ENCODE measurements around the gene NRCAM.

The NRCAM gene

DNA sequence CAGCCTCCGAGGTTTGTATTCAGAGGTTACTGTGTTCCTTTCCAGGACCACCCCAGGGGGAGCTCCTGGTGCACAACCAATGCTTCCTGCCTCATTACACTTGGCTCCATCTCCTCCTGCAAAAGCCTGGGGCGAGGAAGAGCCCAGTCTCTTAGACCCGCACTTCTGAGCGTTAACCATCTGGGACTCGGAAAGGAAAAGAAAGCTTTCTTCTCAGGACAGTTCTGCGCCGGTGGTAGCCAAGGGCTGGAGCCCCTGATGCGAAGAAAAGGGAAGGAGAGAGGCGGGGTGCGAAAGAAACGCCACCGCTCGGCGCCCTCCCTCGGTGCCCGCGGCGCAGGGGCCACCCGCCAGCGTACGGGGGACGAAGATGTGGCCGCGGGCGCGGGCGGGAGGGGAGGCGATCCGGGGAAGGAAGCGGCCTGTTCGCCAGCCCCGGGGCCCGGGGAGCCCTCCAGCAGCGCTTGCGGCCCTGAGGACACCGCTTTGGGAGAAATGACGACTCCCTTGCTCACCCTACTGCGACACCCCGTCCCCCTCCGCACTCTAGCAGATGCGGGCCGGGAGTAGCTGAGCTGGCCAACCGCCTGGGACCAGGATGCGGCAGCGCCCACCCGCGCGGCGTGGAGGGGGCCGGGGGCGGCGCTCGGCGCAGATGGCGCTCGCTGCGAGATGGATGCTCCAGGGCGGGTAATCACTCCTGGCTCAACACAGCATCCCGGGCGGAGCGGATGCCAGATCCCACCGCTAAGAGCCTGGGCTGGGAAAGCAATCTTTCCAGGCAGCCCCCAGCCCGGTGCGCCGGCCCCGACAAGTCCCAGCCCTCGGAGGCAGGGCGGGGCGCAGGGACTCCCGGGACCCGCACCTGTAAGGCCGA is 1.3 kb downstream of the NRCAM start (continued):
- TF ChIP-seq, protein P1, sequence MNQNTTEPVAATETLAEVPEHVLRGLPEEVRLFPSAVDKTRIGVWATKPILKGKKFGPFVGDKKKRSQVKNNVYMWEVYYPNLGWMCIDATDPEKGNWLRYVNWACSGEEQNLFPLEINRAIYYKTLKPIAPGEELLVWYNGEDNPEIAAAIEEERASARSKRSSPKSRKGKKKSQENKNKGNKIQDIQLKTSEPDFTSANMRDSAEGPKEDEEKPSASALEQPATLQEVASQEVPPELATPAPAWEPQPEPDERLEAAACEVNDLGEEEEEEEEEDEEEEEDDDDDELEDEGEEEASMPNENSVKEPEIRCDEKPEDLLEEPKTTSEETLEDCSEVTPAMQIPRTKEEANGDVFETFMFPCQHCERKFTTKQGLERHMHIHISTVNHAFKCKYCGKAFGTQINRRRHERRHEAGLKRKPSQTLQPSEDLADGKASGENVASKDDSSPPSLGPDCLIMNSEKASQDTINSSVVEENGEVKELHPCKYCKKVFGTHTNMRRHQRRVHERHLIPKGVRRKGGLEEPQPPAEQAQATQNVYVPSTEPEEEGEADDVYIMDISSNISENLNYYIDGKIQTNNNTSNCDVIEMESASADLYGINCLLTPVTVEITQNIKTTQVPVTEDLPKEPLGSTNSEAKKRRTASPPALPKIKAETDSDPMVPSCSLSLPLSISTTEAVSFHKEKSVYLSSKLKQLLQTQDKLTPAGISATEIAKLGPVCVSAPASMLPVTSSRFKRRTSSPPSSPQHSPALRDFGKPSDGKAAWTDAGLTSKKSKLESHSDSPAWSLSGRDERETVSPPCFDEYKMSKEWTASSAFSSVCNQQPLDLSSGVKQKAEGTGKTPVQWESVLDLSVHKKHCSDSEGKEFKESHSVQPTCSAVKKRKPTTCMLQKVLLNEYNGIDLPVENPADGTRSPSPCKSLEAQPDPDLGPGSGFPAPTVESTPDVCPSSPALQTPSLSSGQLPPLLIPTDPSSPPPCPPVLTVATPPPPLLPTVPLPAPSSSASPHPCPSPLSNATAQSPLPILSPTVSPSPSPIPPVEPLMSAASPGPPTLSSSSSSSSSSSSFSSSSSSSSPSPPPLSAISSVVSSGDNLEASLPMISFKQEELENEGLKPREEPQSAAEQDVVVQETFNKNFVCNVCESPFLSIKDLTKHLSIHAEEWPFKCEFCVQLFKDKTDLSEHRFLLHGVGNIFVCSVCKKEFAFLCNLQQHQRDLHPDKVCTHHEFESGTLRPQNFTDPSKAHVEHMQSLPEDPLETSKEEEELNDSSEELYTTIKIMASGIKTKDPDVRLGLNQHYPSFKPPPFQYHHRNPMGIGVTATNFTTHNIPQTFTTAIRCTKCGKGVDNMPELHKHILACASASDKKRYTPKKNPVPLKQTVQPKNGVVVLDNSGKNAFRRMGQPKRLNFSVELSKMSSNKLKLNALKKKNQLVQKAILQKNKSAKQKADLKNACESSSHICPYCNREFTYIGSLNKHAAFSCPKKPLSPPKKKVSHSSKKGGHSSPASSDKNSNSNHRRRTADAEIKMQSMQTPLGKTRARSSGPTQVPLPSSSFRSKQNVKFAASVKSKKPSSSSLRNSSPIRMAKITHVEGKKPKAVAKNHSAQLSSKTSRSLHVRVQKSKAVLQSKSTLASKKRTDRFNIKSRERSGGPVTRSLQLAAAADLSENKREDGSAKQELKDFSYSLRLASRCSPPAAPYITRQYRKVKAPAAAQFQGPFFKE (tag by site-specific recombination; IDR thresholded peaks at IDR 0.05; ENCODE audit: borderline replicate concordance), result no peak
- TF ChIP-seq, protein P2, sequence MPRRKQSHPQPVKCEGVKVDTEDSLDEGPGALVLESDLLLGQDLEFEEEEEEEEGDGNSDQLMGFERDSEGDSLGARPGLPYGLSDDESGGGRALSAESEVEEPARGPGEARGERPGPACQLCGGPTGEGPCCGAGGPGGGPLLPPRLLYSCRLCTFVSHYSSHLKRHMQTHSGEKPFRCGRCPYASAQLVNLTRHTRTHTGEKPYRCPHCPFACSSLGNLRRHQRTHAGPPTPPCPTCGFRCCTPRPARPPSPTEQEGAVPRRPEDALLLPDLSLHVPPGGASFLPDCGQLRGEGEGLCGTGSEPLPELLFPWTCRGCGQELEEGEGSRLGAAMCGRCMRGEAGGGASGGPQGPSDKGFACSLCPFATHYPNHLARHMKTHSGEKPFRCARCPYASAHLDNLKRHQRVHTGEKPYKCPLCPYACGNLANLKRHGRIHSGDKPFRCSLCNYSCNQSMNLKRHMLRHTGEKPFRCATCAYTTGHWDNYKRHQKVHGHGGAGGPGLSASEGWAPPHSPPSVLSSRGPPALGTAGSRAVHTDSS (tag by site-specific recombination; IDR thresholded peaks at IDR 0.05), result no peak
- TF ChIP-seq ZNF571 (tag by site-specific recombination; IDR thresholded peaks at IDR 0.05), result no peak
- TF ChIP-seq GLIS1 (tag by site-specific recombination; IDR thresholded peaks at IDR 0.05), result peak; percentile 89
- no peak for TF ChIP-seq ZNF626 (tag by site-specific recombination; IDR thresholded peaks at IDR 0.05)
- TF ChIP-seq ZNF114 (tag by site-specific recombination; IDR thresholded peaks at IDR 0.05), result no peak
- no peak for TF ChIP-seq ZNF548 (tag by site-specific recombination; IDR thresholded peaks at IDR 0.05)
- TF ChIP-seq ZNF211 (tag by site-specific recombination; IDR thresholded peaks at IDR 0.05; ENCODE audit: low read depth), result no peak
- no peak for TF ChIP-seq ZNF10 (tag by site-specific recombination; IDR thresholded peaks at IDR 0.05)
- TF ChIP-seq HIC1 (tag by site-specific recombination; IDR thresholded peaks at IDR 0.05), result peak; percentile 38; the same call in 1 of the 2 replicates
- no peak for TF ChIP-seq ZNF202 (tag by site-specific recombination; IDR thresholded peaks at IDR 0.05; ENCODE audit: borderline replicate concordance)
- no peak for TF ChIP-seq YY2 (tag by site-specific recombination; IDR thresholded peaks at IDR 0.05)
- TF ChIP-seq, protein P3, sequence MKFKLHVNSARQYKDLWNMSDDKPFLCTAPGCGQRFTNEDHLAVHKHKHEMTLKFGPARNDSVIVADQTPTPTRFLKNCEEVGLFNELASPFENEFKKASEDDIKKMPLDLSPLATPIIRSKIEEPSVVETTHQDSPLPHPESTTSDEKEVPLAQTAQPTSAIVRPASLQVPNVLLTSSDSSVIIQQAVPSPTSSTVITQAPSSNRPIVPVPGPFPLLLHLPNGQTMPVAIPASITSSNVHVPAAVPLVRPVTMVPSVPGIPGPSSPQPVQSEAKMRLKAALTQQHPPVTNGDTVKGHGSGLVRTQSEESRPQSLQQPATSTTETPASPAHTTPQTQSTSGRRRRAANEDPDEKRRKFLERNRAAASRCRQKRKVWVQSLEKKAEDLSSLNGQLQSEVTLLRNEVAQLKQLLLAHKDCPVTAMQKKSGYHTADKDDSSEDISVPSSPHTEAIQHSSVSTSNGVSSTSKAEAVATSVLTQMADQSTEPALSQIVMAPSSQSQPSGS (tag by site-specific recombination; IDR thresholded peaks at IDR 0.05; ENCODE audit: low read depth), result no peak
- TF ChIP-seq ZNF610 (tag by site-specific recombination; IDR thresholded peaks at IDR 0.05; ENCODE audit: borderline replicate concordance), result no peak
- TF ChIP-seq WT1 (tag by site-specific recombination; IDR thresholded peaks at IDR 0.05), result no peak
- TF ChIP-seq, protein P4, sequence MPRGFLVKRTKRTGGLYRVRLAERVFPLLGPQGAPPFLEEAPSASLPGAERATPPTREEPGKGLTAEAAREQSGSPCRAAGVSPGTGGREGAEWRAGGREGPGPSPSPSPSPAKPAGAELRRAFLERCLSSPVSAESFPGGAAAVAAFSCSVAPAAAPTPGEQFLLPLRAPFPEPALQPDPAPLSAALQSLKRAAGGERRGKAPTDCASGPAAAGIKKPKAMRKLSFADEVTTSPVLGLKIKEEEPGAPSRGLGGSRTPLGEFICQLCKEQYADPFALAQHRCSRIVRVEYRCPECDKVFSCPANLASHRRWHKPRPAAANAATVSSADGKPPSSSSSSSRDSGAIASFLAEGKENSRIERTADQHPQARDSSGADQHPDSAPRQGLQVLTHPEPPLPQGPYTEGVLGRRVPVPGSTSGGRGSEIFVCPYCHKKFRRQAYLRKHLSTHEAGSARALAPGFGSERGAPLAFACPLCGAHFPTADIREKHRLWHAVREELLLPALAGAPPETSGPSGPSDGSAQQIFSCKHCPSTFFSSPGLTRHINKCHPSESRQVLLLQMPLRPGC (tag by site-specific recombination; IDR thresholded peaks at IDR 0.05), result no peak
- no peak for TF ChIP-seq ZNF785 (tag by site-specific recombination; IDR thresholded peaks at IDR 0.05)
- no peak for TF ChIP-seq ZNF658 (tag by site-specific recombination; IDR thresholded peaks at IDR 0.05)
- peak; percentile 24; the same call in 1 of the 2 replicates for TF ChIP-seq ZBTB11 (tag by site-specific recombination; conservative IDR thresholded peaks at IDR 0.05; ENCODE audit: low read depth)
- no peak for TF ChIP-seq ZBTB7A (tag by site-specific recombination; IDR thresholded peaks at IDR 0.05; ENCODE audit: low read depth)
- TF ChIP-seq ZNF133 (tag by site-specific recombination; IDR thresholded peaks at IDR 0.05), result no peak
- TF ChIP-seq KLF8 (tag by site-specific recombination; IDR thresholded peaks at IDR 0.05), result peak; percentile 51; the same call in 1 of the 2 replicates
- no peak for TF ChIP-seq REPIN1 (tag by site-specific recombination; IDR thresholded peaks at IDR 0.05; ENCODE audit: low read depth)
